Liver (tissue), 9 donors: Measurements from ENCODE around the gene LRRC7. TPM values are rescaled to one million over a fixed set of nuclear protein-coding genes. Genes with fewer than 3 reads are reported as not detected.

Experiments
- DNase-seq: peaks from one replicate; pipeline ENCODE4 v3.0.0-alpha.2; 2017; ENCODE audit warnings: low spot score
- H3K27ac ChIP-seq, 2 donors: one replicate each; pipeline ENCODE4 v1.7.0; 2013; ENCODE audit warnings: inconsistent platforms in 2 of 2, low read length in 2 of 2, control low read depth in 1 of 2, low read depth in 1 of 2, mild to moderate bottlenecking in 1 of 2
- H3K27me3 ChIP-seq, 4 donors: one replicate each; pipeline versions ENCODE4 v1.6.1 to v1.7.0; 2013; ENCODE audit warnings: low read length in 3 of 4, inconsistent platforms in 1 of 4, mild to moderate bottlenecking in 1 of 4, moderate library complexity in 1 of 4; ENCODE audit not compliant: control insufficient read depth in 4 of 4, insufficient read depth in 4 of 4
- H3K36me3 ChIP-seq, 4 donors: one replicate each; pipeline versions ENCODE4 v1.6.1 to v1.7.0; 2013; ENCODE audit warnings: low read length in 3 of 4, mild to moderate bottlenecking in 3 of 4, low read depth in 1 of 4, moderate library complexity in 1 of 4; ENCODE audit not compliant: control insufficient read depth in 4 of 4, insufficient read depth in 3 of 4
- H3K4me1 ChIP-seq, 4 donors: one replicate each; pipeline versions ENCODE4 v1.6.1 to v1.7.0; 2013; ENCODE audit warnings: low read length in 3 of 4, mild to moderate bottlenecking in 3 of 4, moderate library complexity in 1 of 4; ENCODE audit not compliant: control insufficient read depth in 4 of 4, insufficient read depth in 4 of 4
- H3K4me3 ChIP-seq, 3 donors: one replicate each; pipeline versions ENCODE4 v1.6.1 to v1.7.0; 2013; ENCODE audit warnings: low read length in 3 of 3, control low read depth in 1 of 3, low read depth in 1 of 3, mild to moderate bottlenecking in 1 of 3
- H3K9ac ChIP-seq, 2 donors: one replicate each; pipeline ENCODE4 v1.7.0; 2013; ENCODE audit warnings: low read length in 2 of 2, mild to moderate bottlenecking in 2 of 2, moderate library complexity in 2 of 2, control low read depth in 1 of 2, low read depth in 1 of 2
- H3K9me3 ChIP-seq, 4 donors: one replicate each; pipeline versions ENCODE4 v1.6.1 to v1.7.0; 2013; ENCODE audit warnings: low read length in 3 of 4; ENCODE audit not compliant: control insufficient read depth in 4 of 4
- ATF3 ChIP-seq: IDR thresholded peaks from 2 replicates; pipeline ENCODE4 v1.6.1; 2016; ENCODE audit warnings: antibody characterized with exemption
- EGR1 ChIP-seq, 2 donors: IDR thresholded peaks; 2 replicates each; pipeline ENCODE4 v1.6.1; 2016 to 2018; ENCODE audit warnings: antibody characterized with exemption in 2 of 2, low read depth in 2 of 2
- FOXA1 ChIP-seq: IDR thresholded peaks from 2 replicates; pipeline ENCODE4 v1.6.1; 2016; ENCODE audit warnings: antibody characterized with exemption
- FOXA2 ChIP-seq: IDR thresholded peaks from 2 replicates; pipeline ENCODE4 v1.6.1; 2016; ENCODE audit warnings: antibody characterized with exemption
- GABPA ChIP-seq, 2 donors: IDR thresholded peaks in 1 of 2; conservative IDR thresholded peaks in 1 of 2; 2 replicates each; pipeline ENCODE4 v1.6.1; 2016; ENCODE audit warnings: antibody characterized with exemption in 2 of 2, mild to moderate bottlenecking in 1 of 2, moderate library complexity in 1 of 2
- HNF4A ChIP-seq, 2 donors: conservative IDR thresholded peaks; 2 replicates each; pipeline ENCODE4 v1.6.1; 2016; ENCODE audit warnings: antibody characterized with exemption in 2 of 2, mild to moderate bottlenecking in 2 of 2
- HNF4G ChIP-seq: IDR thresholded peaks from 2 replicates; pipeline ENCODE4 v1.6.1; 2016; ENCODE audit warnings: antibody characterized with exemption
- JUND ChIP-seq, 2 donors: IDR thresholded peaks; 2 replicates each; pipeline ENCODE4 v1.6.1; 2016; ENCODE audit warnings: antibody characterized with exemption in 2 of 2
- NR2F2 ChIP-seq: IDR thresholded peaks from 2 replicates; pipeline ENCODE4 v1.6.1; 2016; ENCODE audit warnings: antibody characterized with exemption
- RAD21 ChIP-seq, 2 donors: IDR thresholded peaks; 2 replicates each; pipeline ENCODE4 v1.6.1; 2016; ENCODE audit warnings: antibody characterized with exemption in 2 of 2, mild to moderate bottlenecking in 2 of 2
- RXRA ChIP-seq, 2 donors: IDR thresholded peaks; 2 replicates each; pipeline ENCODE4 v1.6.1; 2017 to 2018; ENCODE audit warnings: antibody characterized with exemption in 2 of 2, mild to moderate bottlenecking in 1 of 2
- SP1 ChIP-seq: IDR thresholded peaks from 2 replicates; pipeline ENCODE4 v1.6.1; 2018; ENCODE audit warnings: antibody characterized with exemption, mild to moderate bottlenecking
- TAF1 ChIP-seq: conservative IDR thresholded peaks from 2 replicates; pipeline ENCODE4 v1.6.1; 2016; ENCODE audit warnings: antibody characterized with exemption, mild to moderate bottlenecking
- YY1 ChIP-seq: IDR thresholded peaks from 2 replicates; pipeline ENCODE4 v1.6.1; 2016; ENCODE audit warnings: antibody characterized with exemption, mild to moderate bottlenecking
- ZBTB33 ChIP-seq: IDR thresholded peaks from 2 replicates; pipeline ENCODE4 v1.6.1; 2016; ENCODE audit warnings: antibody characterized with exemption
- WGBS: extraction: QIAGEN DNeasy Blood & Tissue Kit; methylation state at CpG from one replicate; pipeline ENCODE4 v1.1.7; 2013; 5-methylcytosine and 5-hydroxymethylcytosine counted together
- polyA plus RNA-seq, 2 donors: library from polyadenylated mRNA; stranded (reverse) in 1 of 2; unstranded in 1 of 2; fragments of 200-250 nt in 1 of 2; fragments of >200 nt in 1 of 2; fragmentation: Nextera tagmentation in 1 of 2; extraction: Ambion mirVana in 1 of 2; gene quantifications; one replicate each; pipeline versions ENCODE4 v1.2.1 to v1.2.3, GENCODE V29; 2013 to 2015
- total RNA-seq, 2 donors: library from RNA; depleted of rRNA; stranded (reverse); fragments of >200 nt; gene quantifications; one replicate each; pipeline ENCODE4 v1.2.3, GENCODE V29; 2014
- TF ChIP-seq, protein P1 (sequence below): fragments of 150-350 bp; IDR thresholded peaks from 2 replicates; pipeline ENCODE4 v1.5.1; 2017; ENCODE audit warnings: improper control_type of control experiment, low read depth, low read length; ENCODE audit not compliant: missing input control
- TF ChIP-seq, protein P2 (sequence below): IDR thresholded peaks from 2 replicates; pipeline ENCODE4 v1.6.1; 2016; ENCODE audit warnings: antibody characterized with exemption
- TF ChIP-seq, protein P3 (sequence below): IDR thresholded peaks from 2 replicates; pipeline ENCODE4 v1.6.1; 2016; ENCODE audit warnings: antibody characterized with exemption, mild to moderate bottlenecking
- donor health status: healthy.
- donor health status: healthy.
- donor health status: healthy.
- donor health status: healthy.
- donor health status: healthy.

LRRC7 gene
- total and polyA plus RNA-seq, 4 donors = 0.08 to 1.1 (median 0.67) TPM

- peak; percentile 36 for DNase-seq
- WGBS = 62% methylated on average over 6 of the region's 6 CpGs
- Histone ChIP-seq H3K4me3 (no peak overlapping the region), H3K9ac (no peak overlapping the region), H3K4me1 (no peaks in the 10 kb centered on the region), H3K9me3 (no peaks in the 10 kb centered on the region), H3K27ac (no peak overlapping the region), H3K36me3 (no peaks in the 10 kb centered on the region), H3K27me3 (no peaks in the 10 kb centered on the region)
- TF ChIP-seq, protein P1, sequence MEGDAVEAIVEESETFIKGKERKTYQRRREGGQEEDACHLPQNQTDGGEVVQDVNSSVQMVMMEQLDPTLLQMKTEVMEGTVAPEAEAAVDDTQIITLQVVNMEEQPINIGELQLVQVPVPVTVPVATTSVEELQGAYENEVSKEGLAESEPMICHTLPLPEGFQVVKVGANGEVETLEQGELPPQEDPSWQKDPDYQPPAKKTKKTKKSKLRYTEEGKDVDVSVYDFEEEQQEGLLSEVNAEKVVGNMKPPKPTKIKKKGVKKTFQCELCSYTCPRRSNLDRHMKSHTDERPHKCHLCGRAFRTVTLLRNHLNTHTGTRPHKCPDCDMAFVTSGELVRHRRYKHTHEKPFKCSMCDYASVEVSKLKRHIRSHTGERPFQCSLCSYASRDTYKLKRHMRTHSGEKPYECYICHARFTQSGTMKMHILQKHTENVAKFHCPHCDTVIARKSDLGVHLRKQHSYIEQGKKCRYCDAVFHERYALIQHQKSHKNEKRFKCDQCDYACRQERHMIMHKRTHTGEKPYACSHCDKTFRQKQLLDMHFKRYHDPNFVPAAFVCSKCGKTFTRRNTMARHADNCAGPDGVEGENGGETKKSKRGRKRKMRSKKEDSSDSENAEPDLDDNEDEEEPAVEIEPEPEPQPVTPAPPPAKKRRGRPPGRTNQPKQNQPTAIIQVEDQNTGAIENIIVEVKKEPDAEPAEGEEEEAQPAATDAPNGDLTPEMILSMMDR = no peak
- TF ChIP-seq JUND (IDR thresholded peaks at IDR 0.05) (no peak), FOXA1 (no peak), NR2F2 (no peak), ATF3 (no peak), SP1 (no peak), RAD21 (IDR thresholded peaks at IDR 0.05) (no peak), HNF4G (no peak), YY1 (no peak), FOXA2 (no peak), ZBTB33 (no peak), GABPA (IDR thresholded peaks at IDR 0.05 in 1 of 2, conservative IDR thresholded peaks at IDR 0.05 in 1 of 2) (no peak), TAF1 (no peak), HNF4A (conservative IDR thresholded peaks at IDR 0.05) (no peak), EGR1 (IDR thresholded peaks at IDR 0.05; ENCODE audit: low read depth in 2 of 2) (no peak), RXRA (IDR thresholded peaks at IDR 0.05) (no peak)
- TF ChIP-seq, protein P2, sequence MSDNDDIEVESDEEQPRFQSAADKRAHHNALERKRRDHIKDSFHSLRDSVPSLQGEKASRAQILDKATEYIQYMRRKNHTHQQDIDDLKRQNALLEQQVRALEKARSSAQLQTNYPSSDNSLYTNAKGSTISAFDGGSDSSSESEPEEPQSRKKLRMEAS = no peak
- TF ChIP-seq, protein P3, sequence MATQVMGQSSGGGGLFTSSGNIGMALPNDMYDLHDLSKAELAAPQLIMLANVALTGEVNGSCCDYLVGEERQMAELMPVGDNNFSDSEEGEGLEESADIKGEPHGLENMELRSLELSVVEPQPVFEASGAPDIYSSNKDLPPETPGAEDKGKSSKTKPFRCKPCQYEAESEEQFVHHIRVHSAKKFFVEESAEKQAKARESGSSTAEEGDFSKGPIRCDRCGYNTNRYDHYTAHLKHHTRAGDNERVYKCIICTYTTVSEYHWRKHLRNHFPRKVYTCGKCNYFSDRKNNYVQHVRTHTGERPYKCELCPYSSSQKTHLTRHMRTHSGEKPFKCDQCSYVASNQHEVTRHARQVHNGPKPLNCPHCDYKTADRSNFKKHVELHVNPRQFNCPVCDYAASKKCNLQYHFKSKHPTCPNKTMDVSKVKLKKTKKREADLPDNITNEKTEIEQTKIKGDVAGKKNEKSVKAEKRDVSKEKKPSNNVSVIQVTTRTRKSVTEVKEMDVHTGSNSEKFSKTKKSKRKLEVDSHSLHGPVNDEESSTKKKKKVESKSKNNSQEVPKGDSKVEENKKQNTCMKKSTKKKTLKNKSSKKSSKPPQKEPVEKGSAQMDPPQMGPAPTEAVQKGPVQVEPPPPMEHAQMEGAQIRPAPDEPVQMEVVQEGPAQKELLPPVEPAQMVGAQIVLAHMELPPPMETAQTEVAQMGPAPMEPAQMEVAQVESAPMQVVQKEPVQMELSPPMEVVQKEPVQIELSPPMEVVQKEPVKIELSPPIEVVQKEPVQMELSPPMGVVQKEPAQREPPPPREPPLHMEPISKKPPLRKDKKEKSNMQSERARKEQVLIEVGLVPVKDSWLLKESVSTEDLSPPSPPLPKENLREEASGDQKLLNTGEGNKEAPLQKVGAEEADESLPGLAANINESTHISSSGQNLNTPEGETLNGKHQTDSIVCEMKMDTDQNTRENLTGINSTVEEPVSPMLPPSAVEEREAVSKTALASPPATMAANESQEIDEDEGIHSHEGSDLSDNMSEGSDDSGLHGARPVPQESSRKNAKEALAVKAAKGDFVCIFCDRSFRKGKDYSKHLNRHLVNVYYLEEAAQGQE = no peak
Measured at GRCh38 chr1:69540052-69540451, 27.7 kb upstream of the LRRC7 start.
